HepG2 (cell line): ENCODE results near the gene TNFAIP6. TPM values are rescaled to one million over a fixed set of nuclear protein-coding genes. Genes with fewer than 3 reads are reported as not detected.

Experiments used
- ATAC-seq: fragments of 200-7000 bp; cut with Tn5 transposase; 3 replicates; pipeline ENCODE4 v1.9.1; 2020; ENCODE audit warnings: mild to moderate bottlenecking, moderate library complexity
- BruUV-seq: library from RNA; stranded (reverse); fragments of 400-500 nt; replicated peaks from 2 replicates; lab custom pipeline; 2021; lab: Mats Ljungman, UMichigan
- CTCF ChIA-PET: fragments of 300-600 bp; formaldehyde crosslinking; extraction: SDS; loops from one replicate; lab custom pipeline; 2021; ENCODE audit warnings: low total read pairs, inconsistent platforms, low intra/inter-chr PET ratio; lab: Yijun Ruan, JAX
- POLR2A ChIA-PET: fragments of 350-600 bp; sonication (Branson Sonifier 250); formaldehyde crosslinking; loops from one replicate; lab custom pipeline; 2020; ENCODE audit warnings: antibody characterized with exemption, inconsistent platforms; lab: Yijun Ruan, JAX
- DNase-seq: peaks from one replicate; pipeline ENCODE4 v3.0.0-alpha.2; 2015; ENCODE audit warnings: low spot score
- FAIRE-seq: peaks from 3 replicates; lab custom pipeline; 2011; peaks lifted over from hg19 to GRCh38; lab: Jason Lieb, UNC
- H2AFZ ChIP-seq: one replicate; pipeline ENCODE4 v1.6.1; 2011; ENCODE audit warnings: low read length, inconsistent platforms
- H3K27ac ChIP-seq: fragments of 300-600 bp; 3 replicates; pipeline ENCODE4 v1.8.0; 2011; ENCODE audit warnings: mixed run types, mild to moderate bottlenecking, mixed read lengths, low read length, inconsistent platforms; ENCODE audit not compliant: insufficient read depth; ENCODE audit errors: extremely low read length
- H3K27me3 ChIP-seq, 2 experiments: fragments of 200-600 bp in 1 of 2; 2 replicates in 1 of 2; 3 replicates in 1 of 2; pipeline versions ENCODE4 v1.6.0 to v1.8.0; 2011; ENCODE audit warnings: low read length in 2 of 2, mild to moderate bottlenecking in 2 of 2, moderate library complexity in 2 of 2, inconsistent platforms in 1 of 2; ENCODE audit not compliant: insufficient read depth in 2 of 2, control insufficient read depth in 1 of 2
- H3K36me3 ChIP-seq, 2 experiments: fragments of 200-600 bp in 1 of 2; replicated peaks in 1 of 2; 2 replicates in 1 of 2; 3 replicates in 1 of 2; pipeline versions ENCODE4 v1.5.1 to v1.8.0; 2011; ENCODE audit warnings: low read length in 2 of 2, inconsistent platforms in 1 of 2; ENCODE audit not compliant: insufficient read depth in 2 of 2, control insufficient read depth in 1 of 2
- H3K4me1 ChIP-seq: 2 replicates; pipeline ENCODE4 v1.5.1; 2012; ENCODE audit warnings: low read length, inconsistent platforms; ENCODE audit not compliant: insufficient read depth
- H3K4me2 ChIP-seq: 2 replicates; pipeline ENCODE4 v1.6.0; 2011; ENCODE audit warnings: low read depth, low read length, inconsistent platforms
- H3K4me3 ChIP-seq, 3 experiments: fragments of 200-600 bp in 1 of 3; sonication (generic), shearing (Covaris generic) in 1 of 3; replicated peaks in 1 of 3; 2 replicates each; pipeline ENCODE4 v1.5.1; 2011 to 2016; ENCODE audit warnings: low read length in 3 of 3, inconsistent platforms in 2 of 3, low read depth in 2 of 3, mild to moderate bottlenecking in 2 of 3, control low read depth in 1 of 3, mixed read lengths in 1 of 3; ENCODE audit not compliant: insufficient read depth in 1 of 3
- H3K79me2 ChIP-seq: one replicate; pipeline ENCODE4 v1.6.1; 2011; ENCODE audit warnings: low read length, inconsistent platforms; ENCODE audit not compliant: insufficient read depth
- H3K9ac ChIP-seq: 2 replicates; pipeline ENCODE4 v1.6.0; 2011; ENCODE audit warnings: mild to moderate bottlenecking, low read depth, low read length, inconsistent platforms; ENCODE audit not compliant: insufficient read depth
- H3K9me3 ChIP-seq: 2 replicates; pipeline ENCODE4 v1.5.1; 2012; ENCODE audit warnings: mild to moderate bottlenecking, low read length
- H4K20me1 ChIP-seq: 2 replicates; pipeline ENCODE4 v1.6.0; 2011; ENCODE audit warnings: inconsistent platforms, mild to moderate bottlenecking, low read length, moderate library complexity; ENCODE audit not compliant: insufficient read depth
- DPF2 ChIP-seq: sonication (generic); formaldehyde crosslinking; IDR thresholded peaks from 2 replicates; pipeline ENCODE4 v1.4.0; 2020; ENCODE audit warnings: mild to moderate bottlenecking, low read depth, missing genetic modification reagents, borderline replicate concordance
- GTF3A ChIP-seq: sonication (generic); formaldehyde crosslinking; conservative IDR thresholded peaks from 2 replicates; pipeline ENCODE4 v1.4.0; 2020; ENCODE audit warnings: mild to moderate bottlenecking, missing genetic modification reagents
- MTF1 ChIP-seq: sonication (generic); formaldehyde crosslinking; IDR thresholded peaks from 2 replicates; pipeline ENCODE4 v1.5.0; 2020; ENCODE audit warnings: missing genetic modification reagents
- SMYD3 ChIP-seq: sonication (generic); formaldehyde crosslinking; IDR thresholded peaks from 2 replicates; pipeline ENCODE4 v1.8.1; 2023; ENCODE audit warnings: mild to moderate bottlenecking, missing genetic modification reagents
- SNAPC2 ChIP-seq: sonication (generic); formaldehyde crosslinking; IDR thresholded peaks from 2 replicates; pipeline ENCODE4 v1.8.1; 2022; ENCODE audit warnings: mild to moderate bottlenecking, missing genetic modification reagents
- ZNF558 ChIP-seq: sonication (generic); formaldehyde crosslinking; IDR thresholded peaks from 2 replicates; pipeline ENCODE4 v1.9.0; 2022; ENCODE audit warnings: mild to moderate bottlenecking, missing genetic modification reagents, borderline replicate concordance
- ZNF776 ChIP-seq: sonication (generic); formaldehyde crosslinking; IDR thresholded peaks from 2 replicates; pipeline ENCODE4 v1.4.0; 2020; ENCODE audit warnings: mild to moderate bottlenecking, missing genetic modification reagents
- ZNF878 ChIP-seq: sonication (generic); formaldehyde crosslinking; IDR thresholded peaks from 2 replicates; pipeline ENCODE4 v1.8.1; 2023; ENCODE audit warnings: mild to moderate bottlenecking, missing genetic modification reagents, moderate library complexity
- WGBS: methylation state at CpG from one replicate; pipeline ENCODE4 v1.1.6; 2017; ENCODE audit warnings: low lambda C conversion rate; 5-methylcytosine and 5-hydroxymethylcytosine counted together
- in situ Hi-C: cut with HindIII; loops from 2 replicates; pipeline ENCODE4 v1.10.0; 2017; ENCODE audit warnings: low pct_unique_long_range_greater_than_20kb; ENCODE audit not compliant: extremely low pct_ligation_motif_present
- intact Hi-C: fragments of 100-400 bp; cut with micrococcal nuclease; formaldehyde crosslinking; loops from one replicate; pipeline ENCODE4 v1.10.0; 2022; ENCODE audit not compliant: unreplicated experiment
- polyA plus RNA-seq, 8 experiments: library from polyadenylated mRNA; depleted of rRNA in 3 of 8; stranded (reverse) in 7 of 8; unstranded in 1 of 8; fragments of >200 nt; fragmentation: Illumina TruSeq in 4 of 8; extraction: Trizol in 4 of 8; gene quantifications; 2 replicates each; pipeline versions ENCODE4 v1.2.1 to v1.2.3, GENCODE V29; 2011 to 2016; ENCODE audit warnings: low read depth in 4 of 8, missing spikeins in 1 of 8, mixed read lengths in 1 of 8; ENCODE audit not compliant: insufficient read depth in 1 of 8
- total RNA-seq, 5 experiments: library from RNA; depleted of rRNA; stranded (reverse); fragments of >200 nt; fragmentation: Illumina TruSeq; extraction: Trizol; gene quantifications; 2 replicates each; pipeline ENCODE4 v1.2.3, GENCODE V29; 2016; ENCODE audit warnings: low read depth in 1 of 5
- TF ChIP-seq, protein P1 (sequence below): sonication (generic); formaldehyde crosslinking; IDR thresholded peaks from 2 replicates; pipeline ENCODE4 v1.5.0; 2020; ENCODE audit warnings: missing genetic modification reagents, mild to moderate bottlenecking, borderline replicate concordance
- TF ChIP-seq, protein P2 (sequence below): sonication (generic); formaldehyde crosslinking; IDR thresholded peaks from 2 replicates; pipeline ENCODE4 v1.5.0; 2020; ENCODE audit warnings: mild to moderate bottlenecking, missing genetic modification reagents, moderate library complexity
- TF ChIP-seq, protein P3 (sequence below): sonication (generic); formaldehyde crosslinking; IDR thresholded peaks from 2 replicates; pipeline ENCODE4 v1.4.0; 2020; ENCODE audit warnings: missing genetic modification reagents
- TF ChIP-seq, protein P4 (sequence below): sonication (generic); formaldehyde crosslinking; IDR thresholded peaks from 2 replicates; pipeline ENCODE4 v1.4.0; 2020; ENCODE audit warnings: missing genetic modification reagents, mild to moderate bottlenecking, borderline replicate concordance

TNFAIP6 gene
- total and polyA plus RNA-seq, 2 of the 13 experiments (the other 11 are each of a cell fraction or from before 2014, with no cell fraction given) = not detected

DNA sequence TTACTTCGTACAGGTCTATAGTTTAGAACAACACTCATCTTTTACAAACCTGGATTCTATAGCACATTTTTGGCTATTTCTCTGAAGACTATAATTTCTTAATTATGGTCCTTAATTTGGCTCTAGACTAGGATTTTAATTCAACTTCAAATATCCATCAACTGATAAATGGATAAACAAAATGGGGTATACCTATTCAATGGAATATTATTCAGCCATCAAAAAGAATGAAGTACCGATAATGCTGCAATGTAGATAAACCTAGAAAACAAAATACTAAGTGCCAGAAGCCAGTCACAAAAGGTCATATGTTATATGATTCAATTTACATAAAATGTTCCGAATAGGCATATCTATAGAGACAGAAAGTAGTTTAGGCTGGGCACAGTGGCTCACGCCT lies 37.1 kb downstream of the TNFAIP6 start:
- Histone ChIP-seq H3K36me3 (no peaks in the 10 kb centered on the region), H3K4me1 (no peaks in the 10 kb centered on the region), H3K9ac (no peak overlapping the region), H3K27me3 (peaks cover 2 to 4% of the 10 kb centered on the region in 2 experiments; a peak in 1 of 5 replicates), H3K4me2 (no peak overlapping the region), H2AFZ (no peak overlapping the region), H3K9me3 (no peaks in the 10 kb centered on the region), H3K79me2 (no peaks in the 10 kb centered on the region), H4K20me1 (no peaks in the 10 kb centered on the region), H3K4me3 (no peak overlapping the region), H3K27ac (no peak overlapping the region)
- WGBS = 50% methylated on average over 4 of the region's 4 CpGs
- FAIRE-seq (no peak), DNase-seq (no peak), ATAC-seq (no peak)
- TF ChIP-seq, protein P1, sequence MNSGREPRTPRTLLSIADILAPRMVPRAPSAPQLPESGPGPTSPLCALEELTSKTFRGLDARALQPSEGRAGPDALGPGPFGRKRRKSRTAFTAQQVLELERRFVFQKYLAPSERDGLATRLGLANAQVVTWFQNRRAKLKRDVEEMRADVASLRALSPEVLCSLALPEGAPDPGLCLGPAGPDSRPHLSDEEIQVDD (CRISPR knock-in tag) = no peak
- no peak for TF ChIP-seq GTF3A
- no peak for TF ChIP-seq ZNF558 (CRISPR knock-in tag)
- no peak for TF ChIP-seq SNAPC2 (CRISPR knock-in tag)
- no peak for TF ChIP-seq ZNF776 (CRISPR knock-in tag)
- TF ChIP-seq, protein P2, sequence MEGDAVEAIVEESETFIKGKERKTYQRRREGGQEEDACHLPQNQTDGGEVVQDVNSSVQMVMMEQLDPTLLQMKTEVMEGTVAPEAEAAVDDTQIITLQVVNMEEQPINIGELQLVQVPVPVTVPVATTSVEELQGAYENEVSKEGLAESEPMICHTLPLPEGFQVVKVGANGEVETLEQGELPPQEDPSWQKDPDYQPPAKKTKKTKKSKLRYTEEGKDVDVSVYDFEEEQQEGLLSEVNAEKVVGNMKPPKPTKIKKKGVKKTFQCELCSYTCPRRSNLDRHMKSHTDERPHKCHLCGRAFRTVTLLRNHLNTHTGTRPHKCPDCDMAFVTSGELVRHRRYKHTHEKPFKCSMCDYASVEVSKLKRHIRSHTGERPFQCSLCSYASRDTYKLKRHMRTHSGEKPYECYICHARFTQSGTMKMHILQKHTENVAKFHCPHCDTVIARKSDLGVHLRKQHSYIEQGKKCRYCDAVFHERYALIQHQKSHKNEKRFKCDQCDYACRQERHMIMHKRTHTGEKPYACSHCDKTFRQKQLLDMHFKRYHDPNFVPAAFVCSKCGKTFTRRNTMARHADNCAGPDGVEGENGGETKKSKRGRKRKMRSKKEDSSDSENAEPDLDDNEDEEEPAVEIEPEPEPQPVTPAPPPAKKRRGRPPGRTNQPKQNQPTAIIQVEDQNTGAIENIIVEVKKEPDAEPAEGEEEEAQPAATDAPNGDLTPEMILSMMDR (CRISPR knock-in tag) = no peak
- no peak for TF ChIP-seq MTF1 (CRISPR knock-in tag)
- no peak for TF ChIP-seq ZNF878
- TF ChIP-seq, protein P3, sequence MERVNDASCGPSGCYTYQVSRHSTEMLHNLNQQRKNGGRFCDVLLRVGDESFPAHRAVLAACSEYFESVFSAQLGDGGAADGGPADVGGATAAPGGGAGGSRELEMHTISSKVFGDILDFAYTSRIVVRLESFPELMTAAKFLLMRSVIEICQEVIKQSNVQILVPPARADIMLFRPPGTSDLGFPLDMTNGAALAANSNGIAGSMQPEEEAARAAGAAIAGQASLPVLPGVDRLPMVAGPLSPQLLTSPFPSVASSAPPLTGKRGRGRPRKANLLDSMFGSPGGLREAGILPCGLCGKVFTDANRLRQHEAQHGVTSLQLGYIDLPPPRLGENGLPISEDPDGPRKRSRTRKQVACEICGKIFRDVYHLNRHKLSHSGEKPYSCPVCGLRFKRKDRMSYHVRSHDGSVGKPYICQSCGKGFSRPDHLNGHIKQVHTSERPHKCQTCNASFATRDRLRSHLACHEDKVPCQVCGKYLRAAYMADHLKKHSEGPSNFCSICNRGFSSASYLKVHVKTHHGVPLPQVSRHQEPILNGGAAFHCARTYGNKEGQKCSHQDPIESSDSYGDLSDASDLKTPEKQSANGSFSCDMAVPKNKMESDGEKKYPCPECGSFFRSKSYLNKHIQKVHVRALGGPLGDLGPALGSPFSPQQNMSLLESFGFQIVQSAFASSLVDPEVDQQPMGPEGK (CRISPR knock-in tag) = no peak
- no peak for TF ChIP-seq DPF2 (CRISPR knock-in tag)
- TF ChIP-seq SMYD3 (CRISPR knock-in tag) = no peak
- TF ChIP-seq, protein P4, sequence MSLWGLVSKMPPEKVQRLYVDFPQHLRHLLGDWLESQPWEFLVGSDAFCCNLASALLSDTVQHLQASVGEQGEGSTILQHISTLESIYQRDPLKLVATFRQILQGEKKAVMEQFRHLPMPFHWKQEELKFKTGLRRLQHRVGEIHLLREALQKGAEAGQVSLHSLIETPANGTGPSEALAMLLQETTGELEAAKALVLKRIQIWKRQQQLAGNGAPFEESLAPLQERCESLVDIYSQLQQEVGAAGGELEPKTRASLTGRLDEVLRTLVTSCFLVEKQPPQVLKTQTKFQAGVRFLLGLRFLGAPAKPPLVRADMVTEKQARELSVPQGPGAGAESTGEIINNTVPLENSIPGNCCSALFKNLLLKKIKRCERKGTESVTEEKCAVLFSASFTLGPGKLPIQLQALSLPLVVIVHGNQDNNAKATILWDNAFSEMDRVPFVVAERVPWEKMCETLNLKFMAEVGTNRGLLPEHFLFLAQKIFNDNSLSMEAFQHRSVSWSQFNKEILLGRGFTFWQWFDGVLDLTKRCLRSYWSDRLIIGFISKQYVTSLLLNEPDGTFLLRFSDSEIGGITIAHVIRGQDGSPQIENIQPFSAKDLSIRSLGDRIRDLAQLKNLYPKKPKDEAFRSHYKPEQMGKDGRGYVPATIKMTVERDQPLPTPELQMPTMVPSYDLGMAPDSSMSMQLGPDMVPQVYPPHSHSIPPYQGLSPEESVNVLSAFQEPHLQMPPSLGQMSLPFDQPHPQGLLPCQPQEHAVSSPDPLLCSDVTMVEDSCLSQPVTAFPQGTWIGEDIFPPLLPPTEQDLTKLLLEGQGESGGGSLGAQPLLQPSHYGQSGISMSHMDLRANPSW (CRISPR knock-in tag) = no peak
- no TSS peak for BruUV-seq
- intact Hi-C loops = no loop called here
- in situ Hi-C loops = no loop called here
- CTCF ChIA-PET = no interaction called here
- POLR2A ChIA-PET = no interaction called here
